GM18511 (cell line): ENCODE data around the gene UBE3A.

ENCODE experiments used
- ATAC-seq: cut with Tn5 transposase; IDR thresholded peaks from one replicate; pipeline ENCODE4 v1.9.1; 2021; ENCODE audit warnings: mild to moderate bottlenecking, moderate library complexity; ENCODE audit not compliant: unreplicated experiment

The UBE3A gene

DNA sequence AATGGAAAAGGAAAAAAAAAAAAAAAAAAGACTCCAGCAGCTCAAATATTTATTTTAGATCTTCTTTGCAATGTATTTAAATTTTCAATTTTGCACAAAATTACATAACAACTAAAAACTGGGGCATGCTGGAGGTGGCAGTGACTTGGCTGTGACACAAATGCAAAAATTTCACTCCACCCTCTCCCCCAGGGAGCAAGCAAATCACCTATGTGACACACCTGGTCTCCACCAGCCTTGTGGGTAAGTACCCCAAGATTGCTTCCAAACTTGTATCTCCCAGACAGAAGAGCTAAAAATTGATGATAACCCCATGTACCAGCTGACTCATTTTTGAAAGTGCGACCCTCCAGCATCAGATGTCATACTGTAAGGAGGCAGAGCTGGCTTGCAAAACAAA lies 32.0 kb downstream of the UBE3A start:
- ATAC-seq = no peak

DNA sequence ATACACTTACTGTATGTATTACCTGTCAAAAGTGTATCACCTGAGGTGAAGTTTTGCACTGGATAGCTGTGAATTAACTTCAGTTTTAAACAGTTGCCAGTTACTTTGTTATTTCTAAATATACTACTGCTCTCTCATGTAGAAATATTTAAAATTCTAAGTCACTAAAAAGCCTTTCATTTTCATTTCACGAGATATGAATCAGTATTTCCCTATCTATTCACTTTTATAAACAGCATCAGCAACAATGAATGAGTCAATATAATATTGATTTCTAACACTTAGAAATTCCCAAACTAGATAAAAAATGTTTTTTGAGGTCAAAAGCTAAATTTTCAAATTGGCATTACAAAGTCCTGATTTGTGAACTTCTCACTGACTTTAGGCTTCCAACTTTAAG lies 32.6 kb downstream of the UBE3A start:
- ATAC-seq = no peak

DNA sequence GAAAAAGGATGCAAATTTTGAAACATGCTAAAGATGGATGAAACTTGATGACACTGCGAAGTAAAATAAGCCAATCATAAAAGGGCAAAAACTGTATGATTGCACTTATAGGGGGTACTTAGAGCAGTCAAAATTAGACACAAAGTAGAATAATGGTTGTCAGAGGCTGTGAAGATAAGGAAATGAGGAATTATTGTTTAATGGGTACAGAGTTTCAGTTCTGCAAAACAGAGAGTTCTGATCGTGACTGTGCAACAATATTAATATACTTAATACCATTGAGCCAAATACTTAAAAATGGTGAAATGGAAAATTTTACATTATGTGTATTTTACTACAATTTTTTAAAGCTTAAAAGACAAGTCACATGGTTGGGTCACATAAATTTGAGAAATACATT lies 35.1 kb downstream of the UBE3A start:
- ATAC-seq = no peak

DNA sequence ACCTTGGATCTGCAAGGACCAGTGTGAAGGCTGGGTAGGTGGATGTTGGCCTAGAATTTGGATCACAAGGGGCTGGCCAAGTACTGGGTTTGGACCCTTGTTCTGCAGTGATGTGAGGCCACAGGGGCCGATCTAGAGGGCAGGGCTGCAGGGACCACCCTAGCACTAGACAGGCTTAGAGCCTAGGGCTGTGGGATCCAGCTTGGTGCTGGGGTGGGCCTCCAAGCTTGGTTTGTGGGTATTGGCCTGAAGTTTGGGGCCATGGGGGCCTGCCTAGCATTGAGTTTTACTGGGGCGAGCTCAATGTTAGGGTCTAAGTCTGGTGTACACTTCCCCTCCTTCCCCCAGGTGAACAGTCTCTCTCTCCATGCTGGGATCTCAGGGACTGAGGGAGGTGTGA lies 36.5 kb downstream of the UBE3A start:
- ATAC-seq = no peak

DNA sequence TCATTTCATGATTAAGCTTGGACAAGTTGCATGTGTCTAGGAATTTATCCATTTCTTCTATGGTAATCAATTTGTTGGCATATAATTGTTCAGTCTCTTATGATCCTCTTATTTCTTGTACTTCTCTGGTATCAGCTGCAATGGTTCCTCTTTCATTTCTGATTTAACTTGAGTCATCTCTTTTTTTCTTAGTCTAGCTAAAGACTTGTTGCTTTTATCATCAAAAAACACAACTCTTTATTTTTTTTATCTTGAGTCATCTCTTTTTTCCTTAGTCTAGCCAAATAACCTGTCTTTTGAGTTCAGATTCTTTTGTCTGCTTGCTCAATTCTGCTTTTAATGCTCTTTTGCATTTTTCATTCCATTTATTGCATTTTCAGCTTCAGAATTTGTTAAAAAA lies 37.3 kb downstream of the UBE3A start:
- ATAC-seq = no peak

DNA sequence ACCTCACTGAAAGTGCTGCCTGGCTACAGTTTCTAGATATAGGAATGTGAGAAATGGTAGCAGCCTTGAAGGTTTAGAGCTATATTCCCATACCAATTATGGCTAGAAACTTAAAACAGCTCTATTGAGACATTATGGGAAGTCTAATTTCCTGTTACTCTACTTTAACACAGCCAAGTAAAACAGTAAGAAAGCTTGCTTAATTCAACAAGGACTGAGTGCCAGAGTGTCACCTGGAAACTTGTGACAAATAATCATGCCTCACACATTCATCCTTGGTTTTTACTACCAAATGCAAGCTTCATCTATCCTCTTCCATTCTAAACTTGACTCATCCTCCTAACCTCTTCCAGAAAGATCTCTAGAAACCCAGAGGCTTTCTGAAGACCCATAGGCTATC lies 41.7 kb downstream of the UBE3A start:
- no peak for ATAC-seq

DNA sequence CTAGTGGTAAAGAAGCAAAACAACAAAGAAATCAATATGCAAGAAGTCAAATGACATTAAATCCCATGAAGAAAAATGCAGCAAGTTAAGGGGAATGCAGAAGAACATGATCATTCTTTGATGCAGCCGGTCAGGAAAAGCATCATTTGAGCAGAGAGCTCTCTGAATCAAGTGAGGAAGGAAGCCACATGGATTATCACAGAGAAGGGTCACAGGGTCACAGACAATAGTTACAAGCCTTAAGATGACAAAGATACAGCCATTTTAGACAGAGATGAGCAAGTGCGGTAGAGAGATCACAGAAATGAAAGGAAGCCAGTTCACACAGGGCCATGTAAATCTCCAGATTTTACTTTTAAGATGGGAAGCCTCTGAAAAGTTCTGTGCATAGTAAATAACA lies 43.9 kb downstream of the UBE3A start:
- ATAC-seq = no peak

DNA sequence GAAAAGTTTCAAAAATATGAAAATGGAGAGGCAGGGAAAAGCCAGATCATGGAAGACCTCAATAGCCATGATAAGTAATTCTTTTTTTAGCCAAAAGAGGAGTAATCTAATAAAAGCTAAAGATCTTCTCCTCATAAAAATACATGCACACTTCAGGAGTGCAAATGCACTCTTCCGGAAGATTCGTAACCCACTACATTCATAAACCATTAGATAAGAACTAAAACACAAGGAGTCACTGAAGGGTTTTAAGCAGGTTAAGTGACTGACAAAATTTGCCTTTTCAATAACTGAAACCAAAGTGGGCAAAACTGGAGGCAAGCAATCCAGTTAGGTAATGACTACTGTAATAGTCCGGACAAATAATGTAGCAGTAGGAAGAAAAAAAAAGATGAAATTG lies 46.0 kb downstream of the UBE3A start:
- no peak for ATAC-seq

DNA sequence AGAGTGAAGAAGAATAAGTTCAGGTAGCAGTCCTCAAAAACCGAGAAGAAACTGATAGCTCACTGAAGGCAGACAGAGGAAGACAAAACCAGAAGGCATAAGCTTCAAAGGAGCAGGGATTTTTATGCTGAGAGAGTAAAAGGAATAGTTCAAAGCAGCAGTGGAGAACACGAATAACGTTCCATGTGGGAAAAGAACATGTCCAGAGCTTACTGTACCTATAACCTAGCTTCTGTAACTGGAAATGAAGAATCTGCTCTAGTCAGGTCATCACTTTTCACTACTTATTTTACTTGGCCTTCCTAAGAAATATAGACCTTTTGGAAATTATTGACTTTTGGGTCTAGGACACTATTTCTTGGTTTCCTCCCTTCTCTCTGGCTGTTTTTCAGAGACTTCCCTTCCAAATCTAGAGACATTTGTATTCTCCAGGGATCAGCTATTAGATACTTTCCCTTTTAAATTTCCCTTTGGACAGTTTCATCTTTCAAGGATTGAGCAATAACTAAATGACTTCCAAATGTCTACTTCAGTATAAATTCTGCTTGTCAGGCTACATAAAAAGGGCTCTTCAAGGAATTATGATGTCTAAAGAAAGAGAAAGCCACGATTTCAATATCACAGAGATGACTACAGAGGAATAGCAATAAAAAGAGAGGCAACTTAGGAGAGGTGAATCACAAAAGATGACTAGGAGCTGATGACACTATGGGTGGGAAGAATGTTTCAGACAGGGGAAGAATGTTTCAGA lies 46.7 kb downstream of the UBE3A start:
- no peak for ATAC-seq

DNA sequence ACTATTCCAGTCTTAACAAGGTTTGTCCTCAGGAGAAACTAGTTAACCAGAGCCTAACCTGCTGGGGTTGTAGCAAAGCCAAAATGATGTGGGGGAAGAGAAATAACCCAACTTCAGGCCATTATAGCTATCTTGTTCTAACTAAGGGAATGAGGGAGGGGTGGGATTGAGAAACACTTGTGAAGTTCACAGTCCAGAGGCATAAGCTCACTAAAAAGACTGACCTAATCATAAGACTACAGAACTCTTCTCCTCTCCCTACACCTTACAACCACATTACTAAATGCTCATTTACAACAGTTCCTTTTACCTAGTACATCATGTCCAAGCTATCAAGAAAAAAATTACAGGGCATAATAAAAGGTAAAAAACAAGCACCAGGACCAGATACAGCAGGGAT lies 52.8 kb downstream of the UBE3A start:
- no peak for ATAC-seq

DNA sequence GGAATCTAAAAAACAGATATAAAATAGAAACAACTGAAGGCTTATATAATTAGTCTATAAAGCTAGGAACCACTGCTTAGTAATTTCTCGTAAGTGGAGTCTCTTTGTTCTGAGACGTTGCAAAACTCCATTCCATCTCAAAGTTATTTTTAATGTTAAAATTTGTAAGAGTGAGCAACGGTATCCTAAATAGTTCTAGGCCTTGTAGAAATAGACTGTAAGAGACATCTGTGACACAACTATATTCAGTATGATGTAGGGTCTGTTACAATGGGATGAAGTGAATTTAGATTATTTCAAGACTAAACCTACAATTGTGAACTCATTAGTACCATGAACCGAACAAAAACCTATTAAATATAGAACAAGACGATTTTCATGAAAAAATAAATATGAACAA lies 57.2 kb downstream of the UBE3A start:
- ATAC-seq = no peak

DNA sequence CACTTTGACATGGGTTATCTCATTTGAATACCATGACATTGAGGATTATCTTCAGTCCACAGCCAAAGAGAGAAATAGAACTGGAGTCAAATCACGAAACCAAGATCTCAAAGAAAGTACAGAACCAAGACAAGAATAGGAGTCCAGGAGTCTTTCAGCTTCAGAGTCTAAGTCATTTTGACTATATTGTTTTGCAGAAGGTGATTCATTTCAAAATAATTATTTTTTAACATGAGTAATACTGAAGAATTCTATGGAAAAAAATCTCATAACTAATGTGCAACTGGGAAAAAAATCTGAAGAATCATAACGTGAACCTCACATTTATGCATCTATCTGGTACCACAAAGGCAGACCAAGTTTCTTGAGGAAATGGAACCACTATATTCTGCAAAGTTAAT lies 60.3 kb downstream of the UBE3A start:
- no peak for ATAC-seq

DNA sequence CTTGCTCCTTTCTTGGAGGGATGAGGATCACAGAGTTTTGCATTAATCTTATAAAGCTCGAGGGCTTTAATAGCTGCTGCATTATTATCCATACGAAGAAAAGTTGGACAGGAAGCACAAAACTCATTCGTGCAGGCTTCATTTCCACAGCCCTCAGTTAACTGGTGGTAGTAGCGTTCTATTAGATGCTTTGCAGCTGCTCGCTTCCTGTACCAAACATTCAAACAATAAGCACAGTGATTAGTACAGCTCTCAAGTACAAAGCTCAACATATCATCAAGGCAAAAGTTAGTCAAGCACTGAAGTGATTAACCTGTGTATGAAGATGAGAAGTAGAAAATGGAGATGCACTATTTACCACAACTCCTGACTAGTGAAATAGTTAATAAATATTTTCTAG lies 63.3 kb downstream of the UBE3A start:
- no peak for ATAC-seq

DNA sequence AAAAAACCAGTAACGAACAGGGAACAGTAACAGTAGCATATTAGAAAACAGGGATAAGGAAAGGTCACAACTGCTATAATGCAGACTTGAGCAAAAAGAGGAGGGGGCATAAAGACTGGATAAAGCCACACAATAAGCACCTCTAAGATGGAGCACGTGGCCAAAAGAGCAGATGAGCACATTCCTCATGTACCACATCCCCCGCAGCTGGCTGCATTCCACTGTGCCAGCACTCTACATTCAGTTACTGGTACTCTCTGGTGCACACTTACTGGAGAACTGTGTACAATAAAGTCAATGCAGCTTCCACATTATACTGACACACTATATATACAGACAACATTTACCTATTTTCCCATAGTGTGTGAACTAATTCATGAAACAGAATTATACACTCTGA lies 64.7 kb downstream of the UBE3A start:
- no peak for ATAC-seq

DNA sequence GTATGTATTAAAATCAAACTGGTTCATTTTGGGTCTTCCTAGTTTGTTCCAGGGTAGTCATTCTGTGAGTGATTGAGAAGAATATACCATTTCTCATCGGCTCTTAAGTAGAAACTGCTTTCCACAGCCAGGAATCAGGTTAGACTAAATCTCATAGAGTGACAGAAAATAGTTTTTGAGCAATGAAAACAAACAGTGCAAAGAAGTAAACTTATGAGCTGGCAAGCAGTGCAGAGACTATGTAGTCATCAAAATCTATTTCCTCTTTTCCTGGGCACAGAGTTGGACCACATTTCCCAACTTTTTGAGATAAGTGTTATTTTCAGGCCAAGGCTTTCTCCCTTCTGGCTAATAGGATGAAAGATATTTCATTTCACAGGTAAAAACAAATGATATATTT lies 66.5 kb downstream of the UBE3A start:
- no peak for ATAC-seq

DNA sequence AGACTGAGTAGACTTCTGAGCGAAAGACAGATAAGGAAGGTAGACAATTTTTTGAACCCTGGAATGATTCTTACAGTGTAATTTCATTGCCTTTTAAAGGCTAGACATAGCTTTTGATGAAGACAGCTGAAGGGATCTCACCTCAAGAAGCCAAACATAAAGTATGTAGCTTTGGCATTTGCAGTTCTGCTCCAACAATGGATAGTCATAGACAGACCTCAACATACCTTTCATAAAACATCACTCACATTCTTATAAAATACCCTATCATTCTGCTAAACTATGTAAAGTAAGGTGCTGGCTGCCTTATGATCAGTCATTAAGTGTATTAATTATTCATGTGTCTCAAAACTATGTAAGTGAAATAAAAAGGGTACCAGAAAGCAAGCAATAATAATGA lies 70.0 kb downstream of the UBE3A start:
- no peak for ATAC-seq

DNA sequence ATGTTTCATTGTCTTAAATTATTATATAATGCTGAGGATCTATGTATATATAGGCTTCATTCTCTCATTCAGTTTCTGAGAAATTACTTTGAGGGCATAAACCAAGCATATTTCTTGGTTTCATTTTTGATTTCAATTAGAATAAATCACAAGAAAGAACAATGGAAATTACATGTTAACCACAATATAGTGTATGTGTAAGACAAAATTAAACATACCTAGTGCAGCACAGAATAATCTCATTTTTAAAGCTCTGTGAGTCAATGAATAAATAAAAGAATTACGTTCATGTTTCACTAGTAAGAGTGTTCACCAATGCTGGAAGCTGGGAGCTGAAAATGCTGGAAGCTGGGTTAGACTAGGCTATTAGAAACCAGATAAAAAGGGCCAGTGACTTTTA lies 72.8 kb downstream of the UBE3A start:
- no peak for ATAC-seq

DNA sequence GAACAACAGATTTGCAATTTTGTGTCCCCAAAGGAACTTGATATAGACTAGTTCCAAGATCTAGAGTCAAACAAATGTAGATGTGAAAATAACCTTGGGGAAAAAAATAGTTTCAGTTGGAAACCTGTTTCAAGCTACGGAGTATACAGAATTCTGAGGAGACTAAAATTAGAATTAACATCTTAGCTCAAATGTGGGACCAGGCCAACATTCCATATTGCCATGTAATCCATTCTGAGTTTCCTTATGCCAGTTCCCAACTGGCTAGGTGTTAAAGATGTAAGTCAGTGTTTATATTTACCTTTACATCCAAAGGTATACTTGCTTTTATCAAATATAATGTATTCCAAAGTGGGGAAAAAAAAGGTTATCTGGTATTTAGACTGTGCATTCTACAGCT lies 76.3 kb downstream of the UBE3A start:
- ATAC-seq = no peak

DNA sequence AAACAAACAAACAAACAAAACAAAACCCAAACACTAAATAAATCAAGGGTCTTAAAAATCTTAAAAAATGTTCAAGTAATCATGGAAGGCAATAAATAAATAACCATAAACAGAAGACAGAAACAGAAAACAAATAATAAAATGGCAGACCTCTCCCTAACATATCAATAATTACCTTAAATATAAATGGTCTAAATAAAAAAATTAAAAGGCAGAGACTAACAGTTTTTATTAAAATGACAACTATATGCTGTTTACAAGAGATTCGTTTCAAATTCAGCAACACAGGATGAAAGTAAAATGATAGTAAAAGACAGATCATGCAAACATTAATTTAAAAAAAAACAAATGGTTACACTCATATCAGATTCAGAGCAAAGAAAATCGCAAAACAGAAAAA lies 91.1 kb downstream of the UBE3A start:
- no peak for ATAC-seq

DNA sequence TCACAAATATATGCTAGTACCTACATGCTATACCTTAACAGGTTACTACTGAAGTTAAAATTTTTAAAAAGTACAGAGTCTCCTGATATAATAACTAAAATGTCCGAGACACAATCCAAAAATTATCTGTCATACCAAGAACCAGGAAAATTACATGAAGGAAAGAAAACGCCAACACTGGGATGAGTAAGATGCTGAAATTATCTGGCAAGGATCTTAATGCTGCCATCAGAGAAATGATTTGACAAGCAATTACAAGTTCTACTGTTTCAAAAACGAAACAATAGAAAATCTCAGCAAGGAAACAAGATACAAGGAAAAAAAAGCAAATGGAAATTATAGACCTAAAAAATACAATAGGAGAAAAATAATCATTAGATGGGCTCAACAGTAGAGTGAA lies 92.5 kb downstream of the UBE3A start:
- ATAC-seq = no peak

DNA sequence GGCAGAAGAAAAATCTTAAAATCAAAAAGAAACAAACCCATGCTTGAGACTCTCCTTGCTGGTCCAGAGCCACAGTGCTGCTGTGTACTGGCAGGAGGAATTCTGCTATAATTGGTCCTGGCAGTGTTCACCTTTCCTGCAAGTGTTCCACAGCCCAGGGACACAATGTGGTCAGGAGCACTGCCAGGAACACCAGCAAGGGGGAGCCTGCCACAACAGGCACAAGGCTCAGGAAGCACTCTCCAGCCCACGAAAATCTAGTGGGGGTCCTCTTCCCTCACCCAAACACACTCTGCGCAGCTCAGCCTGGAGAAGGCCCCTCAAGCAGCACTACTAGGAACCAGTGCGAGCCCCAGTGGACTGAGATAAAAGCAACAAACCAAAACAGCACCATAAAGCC lies 92.9 kb downstream of the UBE3A start:
- no peak for ATAC-seq

DNA sequence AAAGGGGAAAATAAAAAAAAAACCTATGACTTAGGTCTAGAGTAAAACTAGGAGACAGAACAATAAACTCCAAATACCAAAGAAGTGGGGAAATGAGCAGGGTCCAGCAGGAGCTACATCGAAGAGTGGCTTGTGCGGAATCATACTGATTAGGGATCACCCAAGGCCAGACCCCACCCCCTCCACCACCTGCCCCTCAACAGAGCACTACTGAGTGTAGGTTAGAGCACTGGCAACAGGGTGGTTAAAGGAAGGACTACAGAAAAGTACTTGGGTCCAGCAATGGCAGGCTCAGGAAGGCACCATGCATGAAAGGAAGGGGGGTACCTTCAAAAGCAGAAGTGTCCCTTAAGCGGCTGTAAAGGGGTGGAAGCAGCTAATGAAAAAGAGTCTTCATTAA lies 96.2 kb downstream of the UBE3A start:
- no peak for ATAC-seq

DNA sequence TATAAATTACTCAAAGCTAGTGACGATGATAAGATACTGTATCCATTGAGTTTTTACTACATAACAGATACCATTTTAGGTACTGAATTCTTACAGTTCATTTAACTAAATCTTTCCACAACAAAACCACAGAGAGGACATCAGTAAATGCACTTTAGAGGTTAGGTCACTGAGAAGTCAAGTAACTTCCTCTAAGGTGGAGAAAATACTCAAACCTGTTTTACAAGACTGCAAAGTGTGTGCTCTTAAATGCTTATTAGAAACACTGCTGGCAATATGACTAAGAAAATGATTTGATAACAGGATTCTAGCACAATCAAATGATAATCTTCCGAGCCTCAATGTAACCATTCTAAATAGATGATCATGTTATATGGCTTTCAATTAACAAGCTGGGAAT lies 99.4 kb downstream of the UBE3A start:
- no peak for ATAC-seq
